HG02852 (cell line): Measurements from ENCODE around the gene FAM229A.
"Not testable (repeated sequence)": the region's sequence is repeated elsewhere in the genome, so short reads cannot be mapped to it uniquely, and the experiment has no call there.

Experiments used
- ATAC-seq: cut with Tn5 transposase; IDR thresholded peaks from one replicate; pipeline ENCODE4 v1.9.1; 2021; ENCODE audit warnings: mild to moderate bottlenecking, moderate library complexity; ENCODE audit not compliant: unreplicated experiment

FAM229A gene, protein sequence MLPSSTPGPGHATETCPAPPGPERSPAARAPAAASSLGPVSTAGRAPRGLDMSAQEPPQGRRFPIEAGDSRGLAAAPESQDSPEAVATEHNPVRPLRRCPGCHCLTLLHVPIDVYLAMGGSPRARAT

DNA sequence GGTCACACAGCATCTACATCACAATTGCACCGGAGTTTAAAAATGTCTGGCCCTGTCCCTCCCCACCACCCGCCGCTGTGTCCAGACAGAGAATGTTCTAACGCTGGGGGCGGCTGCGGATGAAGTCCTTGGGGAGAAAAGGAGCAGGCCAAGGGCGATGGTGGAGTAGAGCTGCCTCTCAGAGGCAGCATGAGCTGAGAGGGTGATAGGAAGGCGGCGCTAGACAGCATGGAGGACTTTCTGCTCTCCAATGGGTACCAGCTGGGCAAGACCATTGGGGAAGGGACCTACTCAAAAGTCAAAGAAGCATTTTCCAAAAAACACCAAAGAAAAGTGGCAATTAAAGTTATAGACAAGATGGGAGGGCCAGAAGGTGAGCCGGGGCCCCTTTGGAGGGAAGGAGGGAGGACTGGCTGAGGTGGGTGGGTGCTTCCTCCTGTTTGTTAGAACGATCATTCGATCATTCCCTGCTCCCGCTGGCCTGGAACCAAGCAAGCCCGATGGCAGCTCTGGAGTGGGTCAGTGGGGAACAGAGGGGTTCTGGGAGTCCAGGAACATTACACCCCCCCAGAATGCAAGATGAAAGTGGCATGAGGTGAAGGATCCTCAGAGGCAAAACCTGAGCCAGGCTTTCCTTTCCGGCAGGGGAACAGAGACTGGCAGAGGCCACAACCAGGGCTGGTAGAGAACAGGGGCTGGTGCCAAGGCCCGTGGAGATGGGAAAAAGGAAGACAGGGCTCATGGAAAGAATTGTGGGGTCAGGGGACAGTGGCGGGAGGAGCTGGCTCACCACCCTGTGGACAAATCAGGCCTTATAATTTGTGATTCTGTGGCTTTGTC lies at the start of gene FAM229A, which contains the start of gene TSSK3:
Gene FAM229A, minus strand, starts transcription at position 12 of the 840 bp plus-strand sequence. CDS start 394 bp downstream, outside the sequence.
Gene TSSK3, plus strand, starts transcription at position 66 of the 840 bp plus-strand sequence. Its CDS starts 163 bp downstream, at position 229.
- no peak for ATAC-seq

DNA sequence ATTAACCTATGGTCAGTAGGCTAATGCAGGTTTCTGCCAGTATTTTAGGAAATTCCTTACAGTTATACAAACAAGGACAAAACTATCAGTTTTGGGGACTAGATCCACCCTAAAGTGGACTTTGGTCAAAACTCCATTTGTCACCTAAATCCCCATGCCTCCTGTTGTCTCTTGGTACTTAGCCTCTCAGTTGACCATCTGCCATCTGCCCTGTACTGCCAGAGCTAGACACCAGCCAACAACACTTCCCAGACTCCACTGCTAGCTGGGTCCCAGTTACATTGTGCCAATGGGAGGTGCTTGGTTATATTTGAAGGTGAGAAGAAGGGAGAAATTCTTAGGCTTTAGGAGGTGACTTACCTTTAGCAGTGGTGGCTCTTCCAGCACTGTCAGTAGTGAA lies 49.0 kb upstream of the FAM229A start:
- ATAC-seq = no peak

DNA sequence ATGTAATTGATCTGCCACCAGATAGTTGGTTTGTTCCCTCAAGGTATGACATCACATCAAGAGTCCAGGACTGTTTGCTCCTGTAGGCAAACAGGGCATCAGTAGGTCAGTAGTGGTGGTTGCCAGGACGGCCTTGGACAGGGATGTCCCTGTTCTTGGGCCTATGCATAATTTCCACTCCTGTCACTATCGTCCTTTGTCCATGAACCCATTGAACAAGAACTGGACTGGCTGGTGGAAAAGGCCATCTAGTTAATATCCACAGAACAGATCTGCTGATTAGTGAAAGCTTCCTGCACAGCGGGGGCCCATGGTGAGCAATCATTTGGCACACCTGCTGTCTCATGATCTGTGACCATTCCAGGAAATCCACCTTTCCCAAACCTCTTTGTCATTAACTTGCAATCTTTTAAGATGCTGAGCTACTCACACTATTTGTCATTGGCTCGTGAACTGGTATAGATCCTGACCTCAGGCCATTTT lies 44.4 kb upstream of the FAM229A start:
- ATAC-seq = no peak

DNA sequence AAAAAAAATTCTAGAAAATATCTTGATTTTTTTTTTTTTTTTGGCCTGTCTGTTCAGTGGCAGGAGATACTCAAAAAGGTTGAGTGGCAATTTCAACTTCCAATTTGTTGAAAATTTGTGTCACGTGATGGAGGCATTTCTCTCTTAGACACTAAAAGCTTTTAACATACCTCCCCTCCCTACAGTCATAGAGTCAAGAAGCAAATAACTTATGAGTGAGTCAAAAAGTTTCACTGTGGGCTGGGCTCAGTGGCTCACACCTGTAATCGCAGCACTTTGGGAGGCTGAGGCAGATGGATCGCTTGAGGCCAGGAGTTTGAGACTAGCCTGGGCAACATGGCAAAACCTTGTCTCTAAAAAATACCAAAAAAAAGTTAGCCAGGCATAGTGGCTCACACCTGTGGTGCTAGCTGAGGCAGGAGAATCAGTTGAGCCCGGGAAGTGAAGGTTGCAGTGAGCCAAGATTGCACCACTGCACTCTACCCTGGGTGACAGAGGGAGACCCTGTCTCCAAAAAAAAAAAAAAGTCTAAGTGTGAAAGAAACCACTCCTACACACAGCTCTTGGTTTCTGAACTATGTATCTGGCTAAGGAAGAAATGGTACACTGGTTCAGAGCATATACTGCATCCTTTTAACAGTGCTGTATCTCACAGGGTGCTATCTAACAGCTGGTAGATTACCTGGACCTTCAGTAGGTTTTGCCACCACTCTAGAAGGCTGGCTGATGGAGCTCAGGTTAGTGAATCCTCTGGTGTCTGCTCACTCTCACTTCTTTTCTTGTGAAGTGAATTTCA lies 43.6 kb upstream of the FAM229A start:
- no peak for ATAC-seq

DNA sequence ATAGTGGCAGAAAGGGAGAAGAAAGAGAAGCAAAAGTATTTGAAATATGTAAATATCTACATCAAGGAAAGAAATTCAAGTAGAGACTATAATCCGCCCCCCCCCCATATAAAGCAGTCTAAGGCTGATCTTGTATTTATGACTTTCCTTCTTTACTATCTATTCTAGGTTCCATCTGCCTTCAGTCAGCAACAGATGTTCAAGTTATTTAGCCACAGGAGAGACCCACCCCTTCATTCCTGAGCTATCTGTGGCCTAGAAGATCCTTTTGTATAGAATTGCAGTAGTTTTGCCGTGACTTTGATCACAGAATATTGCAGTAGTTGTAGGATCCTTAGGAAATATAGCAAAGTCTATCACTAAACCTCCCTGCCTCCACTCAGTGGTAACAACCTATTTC lies 42.7 kb upstream of the FAM229A start:
- ATAC-seq = no peak

DNA sequence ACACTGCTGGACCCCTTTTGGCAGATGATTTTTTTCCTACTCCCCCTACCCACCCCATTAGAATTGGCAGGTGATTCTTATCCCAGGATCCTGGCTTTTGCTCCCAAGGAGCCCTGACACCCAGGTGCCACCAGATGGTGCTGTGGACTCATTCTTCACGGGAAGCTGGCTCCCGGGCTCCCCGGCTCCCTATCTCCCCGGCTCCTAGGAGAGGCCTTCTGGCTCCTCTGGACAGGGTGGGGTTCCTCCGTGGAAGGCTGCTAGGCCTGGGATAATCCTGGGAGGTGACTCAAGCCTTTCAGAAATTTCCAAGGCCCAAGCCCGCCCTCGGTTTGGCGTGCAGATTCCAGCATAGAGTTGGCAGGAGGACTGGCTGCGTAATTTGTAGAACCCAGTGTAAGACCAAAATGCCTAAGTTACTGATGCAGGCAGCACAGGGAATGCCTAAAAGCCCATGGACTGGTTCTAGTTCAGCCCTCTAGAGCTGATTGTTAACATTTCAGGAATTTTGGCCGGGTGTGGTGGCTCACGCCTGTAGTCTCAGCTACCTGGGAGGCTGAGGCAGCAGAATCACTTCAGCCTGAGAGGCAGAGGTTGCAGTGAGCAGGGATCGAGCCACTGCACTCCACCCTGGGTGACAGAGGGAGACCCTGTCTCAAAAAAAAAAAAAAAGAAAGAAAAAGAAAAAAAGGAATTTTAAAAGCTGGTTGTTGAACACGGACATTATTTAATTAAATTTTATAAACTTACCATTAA lies 38.8 kb upstream of the FAM229A start:
- ATAC-seq = no peak

DNA sequence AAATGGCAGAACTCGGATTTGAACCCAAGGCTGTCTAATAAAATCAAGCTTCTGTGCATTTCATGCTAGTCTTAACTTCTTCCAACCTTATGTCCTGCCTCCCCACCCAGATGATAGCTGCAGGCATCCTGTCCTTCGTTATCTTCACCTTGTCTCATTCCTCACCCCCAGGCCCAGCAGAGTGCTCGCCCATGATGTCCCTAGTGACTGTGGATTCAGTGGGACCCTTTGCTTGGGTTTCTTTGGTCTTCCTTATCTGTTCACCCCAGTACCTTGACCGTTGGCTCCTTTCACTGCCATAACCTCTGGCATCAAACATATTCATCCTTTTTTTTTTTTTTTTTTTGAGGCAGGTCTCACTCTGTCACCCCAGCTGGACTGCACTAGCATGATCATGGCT lies 37.6 kb upstream of the FAM229A start:
- no peak for ATAC-seq

DNA sequence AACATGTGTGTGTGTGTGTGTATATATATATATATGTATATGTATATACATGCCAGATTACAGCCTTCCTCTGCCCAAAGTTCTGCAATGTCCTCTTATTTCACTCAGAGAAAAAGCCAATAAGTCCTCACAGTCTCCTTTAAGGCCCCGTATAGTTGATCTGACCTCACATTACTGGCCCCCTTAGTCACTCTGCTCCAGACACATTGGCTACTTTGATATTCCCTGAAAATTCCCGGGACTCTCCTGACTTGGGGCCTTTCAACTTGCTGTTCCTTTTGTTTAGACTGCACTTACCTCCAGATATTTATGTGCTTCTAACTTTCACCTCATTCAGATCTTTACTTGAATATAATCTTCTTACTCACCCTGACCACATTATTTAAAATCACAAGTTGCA lies 36.1 kb upstream of the FAM229A start:
- ATAC-seq = no peak

DNA sequence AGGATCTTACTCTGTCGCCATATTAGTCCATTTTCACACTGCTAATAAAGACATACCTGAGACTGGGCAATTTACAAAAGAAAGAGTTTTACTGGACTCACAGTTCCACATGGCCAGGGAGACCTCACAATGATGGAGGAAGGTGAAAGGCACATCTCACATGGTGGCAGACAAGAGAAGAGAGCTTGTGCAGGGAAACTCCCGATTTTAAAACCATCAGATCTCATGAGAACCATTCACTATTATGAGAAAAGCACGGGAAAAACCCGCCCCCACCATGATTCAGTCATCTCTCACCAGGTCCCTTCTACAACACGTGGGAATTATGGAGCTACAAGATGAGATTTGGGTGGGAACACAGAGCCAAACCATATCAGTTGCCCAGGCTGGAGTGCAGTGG lies 34.2 kb upstream of the FAM229A start:
- ATAC-seq = not testable (repeated sequence)

DNA sequence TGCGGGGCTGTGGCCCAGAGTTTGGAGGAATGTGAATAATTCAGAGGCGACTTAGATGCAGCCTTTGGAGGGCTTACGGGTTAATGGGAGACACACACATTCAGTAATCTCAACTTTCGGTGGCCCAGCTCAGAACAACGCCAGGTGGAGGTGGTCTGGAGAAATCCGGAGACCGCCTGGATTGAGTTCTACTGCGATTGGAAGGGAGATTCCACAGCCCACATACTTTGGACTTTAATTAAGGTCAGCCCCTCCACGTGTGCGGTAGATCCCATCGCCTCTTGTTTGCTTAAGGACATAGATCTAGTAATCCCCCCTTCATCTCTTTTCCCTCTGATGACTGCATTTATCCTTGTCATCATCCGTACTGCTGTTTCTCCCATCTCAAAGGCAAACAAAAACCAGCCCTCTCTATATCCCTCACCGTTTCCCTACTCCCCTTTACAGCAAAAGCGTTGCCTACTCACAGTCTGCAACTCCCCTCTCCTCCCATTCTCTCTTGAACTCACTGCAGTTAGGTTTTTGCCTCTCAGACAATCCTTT lies 32.7 kb upstream of the FAM229A start:
- ATAC-seq = no peak

DNA sequence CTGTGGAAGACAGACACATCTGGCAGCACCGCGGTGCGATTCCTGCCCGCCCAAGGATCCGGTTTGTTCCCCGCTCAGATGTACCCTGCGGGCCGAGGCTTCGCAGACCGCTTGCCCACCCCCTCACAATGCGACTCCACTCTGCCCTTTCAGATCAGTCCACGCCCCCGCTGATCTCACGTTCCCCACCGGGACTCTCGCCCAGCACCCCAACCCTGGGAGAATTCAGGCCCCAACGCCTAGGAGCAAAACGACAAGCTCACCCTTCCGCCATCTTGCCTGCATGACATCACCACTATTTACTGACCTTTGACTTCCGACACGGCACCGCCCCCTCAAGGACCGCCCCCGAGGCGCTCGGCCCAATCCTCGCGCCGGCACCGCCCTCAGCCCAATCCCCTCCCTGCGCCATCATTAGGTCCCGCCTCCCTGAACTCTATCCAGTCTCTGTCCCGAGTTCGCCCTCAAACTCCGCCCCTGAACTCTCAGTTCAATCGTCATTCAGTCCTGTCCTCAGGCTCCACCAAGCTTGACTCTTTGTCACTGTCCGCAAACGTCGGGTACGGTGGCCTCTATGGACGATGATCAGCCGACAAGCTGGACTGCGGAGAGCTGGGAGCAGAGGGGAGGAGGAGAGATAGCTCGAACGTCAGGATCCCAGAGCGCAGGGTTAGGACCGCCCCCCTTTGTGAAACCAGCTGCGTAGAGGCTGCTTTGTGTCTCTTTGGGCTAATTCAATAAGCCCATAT lies 32.0 kb upstream of the FAM229A start, which contains the start of gene BSDC1:
Gene BSDC1, minus strand, starts transcription at position 301 of the 749 bp plus-strand sequence. Its CDS starts 27 bp downstream, at position 274.
- peak; percentile 97 for ATAC-seq

DNA sequence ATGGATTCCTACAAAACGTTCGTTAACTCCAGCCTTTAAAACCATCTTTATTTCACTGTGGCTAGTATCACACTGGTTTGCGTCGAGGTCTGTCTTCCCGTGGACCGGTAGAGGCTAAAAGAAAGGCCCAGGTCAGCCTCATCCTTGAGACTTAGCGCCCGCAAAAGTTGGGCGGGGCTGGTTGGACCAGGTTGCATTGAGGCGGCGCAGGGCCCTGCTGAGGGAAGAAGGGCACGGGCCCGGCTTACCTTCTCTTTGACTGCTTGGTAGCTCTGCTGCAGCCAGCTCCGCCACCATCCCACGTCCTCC lies 31.5 kb upstream of the FAM229A start:
- ATAC-seq = peak; percentile 4

DNA sequence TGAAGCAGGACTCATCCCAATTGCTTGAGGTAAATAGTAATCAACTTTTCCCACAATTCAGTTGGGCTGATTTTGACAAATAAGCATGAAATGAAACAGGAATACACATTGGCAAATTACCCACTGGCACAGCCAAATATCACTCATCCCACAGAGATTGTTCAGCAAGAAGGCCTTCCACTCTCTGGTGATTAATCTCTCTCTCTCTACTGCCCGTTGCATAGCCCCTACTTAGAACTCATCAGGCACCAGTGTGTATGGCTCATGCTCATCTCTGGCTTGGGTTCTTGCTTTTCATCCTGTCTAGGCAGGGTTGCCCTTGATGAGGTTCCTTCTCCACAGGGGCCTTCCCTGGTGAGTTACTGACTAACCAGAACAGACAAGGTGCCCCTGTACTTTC lies 30.9 kb upstream of the FAM229A start:
- no peak for ATAC-seq

DNA sequence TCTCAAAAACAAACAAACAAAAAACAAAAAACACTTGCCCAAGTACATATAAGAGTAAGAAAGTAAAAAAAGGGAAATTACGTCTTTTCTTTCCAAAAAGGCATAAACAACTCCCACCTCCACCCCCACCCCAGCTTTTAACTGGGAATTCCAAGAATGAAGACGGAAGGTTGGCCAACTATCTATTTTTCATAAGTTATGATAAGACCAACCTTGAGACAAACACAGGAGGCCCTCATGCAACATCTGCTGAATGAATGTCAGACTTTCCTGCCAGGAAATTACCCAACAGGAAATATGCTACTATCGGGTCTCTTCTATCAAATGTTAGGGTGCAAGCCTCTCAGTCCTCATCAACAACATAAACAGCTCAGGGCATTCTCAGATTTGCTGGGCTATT lies 30.0 kb upstream of the FAM229A start:
- no peak for ATAC-seq

DNA sequence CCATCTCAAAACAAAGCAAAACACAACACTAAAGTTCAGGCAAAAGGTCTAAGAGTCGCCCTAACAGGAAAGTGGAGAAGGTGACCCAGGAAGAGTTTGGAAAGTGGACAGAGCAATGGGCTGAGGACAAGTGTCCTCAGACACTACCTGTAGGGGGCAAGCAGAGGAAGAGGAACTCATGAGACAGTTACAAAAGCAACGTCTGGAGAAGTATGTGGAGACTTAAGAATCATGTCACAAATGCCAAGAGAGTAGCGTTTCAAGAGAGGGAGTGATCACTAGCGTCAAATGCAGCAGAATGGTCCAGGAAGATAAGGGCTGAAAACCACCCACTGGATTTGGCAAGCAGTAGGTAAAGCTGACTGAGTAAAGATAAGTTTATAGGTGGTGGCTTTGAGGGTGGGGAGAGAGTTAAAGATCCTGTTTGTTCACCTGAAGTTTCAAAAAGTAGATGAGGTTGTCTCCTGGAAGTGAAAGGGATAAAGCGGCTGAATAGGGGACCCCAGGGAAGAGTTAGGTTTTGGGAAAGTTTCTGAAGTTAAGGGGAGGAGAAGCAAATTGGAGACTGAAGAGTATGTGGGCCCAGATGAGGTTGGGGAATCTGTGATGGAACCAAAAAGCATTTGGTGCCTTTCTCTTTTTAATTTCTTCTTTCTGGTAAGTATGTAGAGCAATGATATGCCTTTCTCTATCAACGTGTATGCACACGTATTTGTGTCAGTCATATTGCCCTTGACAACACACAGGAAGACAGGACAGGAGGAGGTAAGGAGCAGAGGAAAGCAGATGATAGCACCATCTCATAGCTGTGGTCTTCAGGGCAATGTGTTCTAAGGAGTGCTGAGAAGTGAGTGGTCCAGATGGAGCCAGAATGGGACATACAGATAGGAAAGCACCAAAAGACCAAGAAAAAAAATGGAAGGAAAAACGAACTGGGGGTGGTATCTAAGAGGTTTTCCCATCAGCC lies 28.9 kb upstream of the FAM229A start:
- no peak for ATAC-seq

DNA sequence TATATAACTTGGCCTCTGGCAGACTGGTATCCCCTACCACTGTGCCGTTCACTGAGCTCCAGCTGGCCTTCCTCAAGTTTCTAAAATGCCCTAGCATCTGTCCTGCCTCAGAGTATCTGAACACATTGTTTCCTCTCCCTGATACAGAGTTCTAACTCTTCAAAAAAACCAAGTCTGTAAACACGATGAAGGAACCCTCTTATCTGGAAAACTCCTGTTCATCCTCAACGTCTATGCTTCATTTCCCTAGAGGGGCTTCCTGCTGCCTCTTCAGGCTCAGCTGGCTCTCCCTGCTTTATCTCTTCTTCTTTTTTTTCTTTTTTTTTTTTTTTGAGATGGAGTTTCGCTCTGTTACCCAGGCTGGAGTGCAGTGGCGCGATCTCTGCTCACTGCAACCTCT lies 26.4 kb upstream of the FAM229A start:
- no peak for ATAC-seq

DNA sequence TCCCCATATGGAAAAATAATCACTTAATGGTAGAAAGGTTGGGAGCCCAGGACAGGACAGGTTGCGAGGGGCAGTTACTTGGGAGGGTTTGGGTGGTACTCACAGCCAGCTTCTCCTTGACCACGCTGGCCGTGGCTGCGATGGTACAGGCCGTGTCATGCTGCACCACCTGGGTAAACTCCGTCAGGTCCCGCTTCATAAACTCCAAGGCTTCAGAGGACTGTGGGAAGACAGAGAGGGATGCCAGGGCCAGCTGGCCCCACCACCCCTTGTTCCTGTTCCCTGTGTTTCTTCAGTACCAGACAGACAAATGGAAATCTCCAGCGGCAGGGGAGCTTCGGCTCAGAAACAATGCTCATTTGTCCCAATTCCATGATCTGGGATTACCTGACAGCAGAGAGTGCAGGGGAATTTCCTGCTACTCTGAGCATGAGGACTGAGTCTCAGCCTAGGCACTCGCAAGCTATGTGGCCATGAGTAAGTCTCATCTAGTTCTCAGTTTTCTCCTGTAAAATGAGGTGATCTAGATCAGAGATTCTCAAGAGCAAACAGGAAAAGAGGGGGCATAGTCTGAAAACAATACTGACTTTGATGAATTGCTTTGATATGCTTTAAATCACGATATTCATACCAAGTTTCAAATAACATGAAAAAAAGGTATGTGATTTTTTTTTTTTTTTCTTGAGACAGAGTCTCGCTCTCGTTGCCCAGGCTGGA lies 24.5 kb upstream of the FAM229A start:
- no peak for ATAC-seq

DNA sequence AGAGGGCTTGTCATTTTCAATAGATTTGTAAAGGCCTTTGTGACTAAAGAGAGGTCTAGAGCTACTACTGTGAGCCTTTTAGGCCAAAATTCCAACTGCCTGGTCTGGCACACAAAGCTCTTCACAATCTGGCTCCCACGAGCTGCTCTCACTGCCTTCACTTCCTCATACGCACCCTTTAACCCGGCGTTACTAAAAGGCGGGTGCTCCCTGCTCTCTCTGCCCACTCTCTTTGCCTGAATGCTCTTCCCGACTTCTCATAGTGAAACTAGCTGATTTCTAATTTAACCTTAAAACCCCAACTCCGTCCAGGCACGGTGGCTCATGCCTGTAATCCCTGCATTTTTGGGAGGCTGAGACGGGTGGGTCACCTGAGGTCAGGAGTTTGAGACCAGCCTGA lies 17.8 kb upstream of the FAM229A start:
- ATAC-seq = no peak
